Endothelial cell of umbilical vein (primary cell): ENCODE results near the gene KIAA0825.

Source experiments
- EZH2 ChIP-seq: IDR thresholded peaks from 2 replicates; pipeline ENCODE4 v1.6.1; 2012; ENCODE audit warnings: borderline replicate concordance, low read depth, mild to moderate bottlenecking, moderate library complexity, low read length, inconsistent platforms; ENCODE audit not compliant: severe bottlenecking
- FOS ChIP-seq: IDR thresholded peaks from 2 replicates; pipeline ENCODE4 v1.6.1; 2011; ENCODE audit warnings: mild to moderate bottlenecking, low read length, moderate library complexity, borderline replicate concordance; ENCODE audit not compliant: insufficient read depth
- GATA2 ChIP-seq: IDR thresholded peaks from 2 replicates; pipeline ENCODE4 v1.7.0; 2011; ENCODE audit warnings: low read depth, mild to moderate bottlenecking, moderate library complexity, mixed read lengths, low read length; ENCODE audit not compliant: insufficient read length, insufficient read depth
- JUN ChIP-seq: IDR thresholded peaks from 2 replicates; pipeline ENCODE4 v1.6.1; 2011; ENCODE audit warnings: borderline replicate concordance, low read depth; ENCODE audit not compliant: insufficient read length, insufficient read depth
- MYC ChIP-seq: IDR thresholded peaks from one replicate; pipeline ENCODE4 v1.6.1; 2011; ENCODE audit warnings: mild to moderate bottlenecking, low read depth, low read length
- POLR2A ChIP-seq: IDR thresholded peaks from 2 replicates; pipeline ENCODE4 v1.6.1; 2012; ENCODE audit warnings: low read depth, mild to moderate bottlenecking, control low read depth, low read length
- POLR2AphosphoS5 ChIP-seq: IDR thresholded peaks from 2 replicates; pipeline ENCODE4 v1.6.1; 2012; ENCODE audit warnings: low read depth, mild to moderate bottlenecking, control low read depth, low read length, moderate library complexity; ENCODE audit not compliant: insufficient read depth
- TF ChIP-seq, protein P1 (sequence below), 2 donors: IDR thresholded peaks; 1 replicate in 1 of 2; 2 replicates in 1 of 2; pipeline ENCODE4 v1.5.1; 2011; ENCODE audit warnings: low read length in 2 of 2, mild to moderate bottlenecking in 2 of 2, moderate library complexity in 2 of 2, control low read depth in 1 of 2, inconsistent platforms in 1 of 2, low read depth in 1 of 2; ENCODE audit not compliant: insufficient read depth in 1 of 2; ENCODE audit errors: extremely low read depth in 1 of 2
- TF ChIP-seq, protein P2 (sequence below): IDR thresholded peaks from 2 replicates; pipeline ENCODE4 v1.6.1; 2011; ENCODE audit not compliant: insufficient read depth, insufficient read length

DNA sequence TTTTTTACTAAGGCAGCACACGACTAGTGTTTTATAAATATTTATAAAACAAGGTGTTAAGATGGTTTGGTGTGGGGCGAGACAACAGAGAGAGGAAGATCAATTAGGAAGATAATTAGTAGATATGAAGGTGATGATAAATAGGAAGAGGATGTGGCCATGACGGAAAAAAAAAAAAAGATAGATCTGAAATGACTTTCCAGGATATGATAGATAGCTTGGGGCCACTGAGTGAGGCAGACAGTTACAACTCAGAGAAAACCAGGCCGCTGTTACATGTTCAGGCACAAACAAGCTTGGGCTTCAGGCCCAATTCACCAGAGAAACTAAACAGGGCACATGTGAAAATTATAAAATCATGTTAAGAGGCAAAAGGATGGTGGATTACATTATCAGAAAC lies 43.2 kb downstream of the KIAA0825 start:
- TF ChIP-seq, protein P1, sequence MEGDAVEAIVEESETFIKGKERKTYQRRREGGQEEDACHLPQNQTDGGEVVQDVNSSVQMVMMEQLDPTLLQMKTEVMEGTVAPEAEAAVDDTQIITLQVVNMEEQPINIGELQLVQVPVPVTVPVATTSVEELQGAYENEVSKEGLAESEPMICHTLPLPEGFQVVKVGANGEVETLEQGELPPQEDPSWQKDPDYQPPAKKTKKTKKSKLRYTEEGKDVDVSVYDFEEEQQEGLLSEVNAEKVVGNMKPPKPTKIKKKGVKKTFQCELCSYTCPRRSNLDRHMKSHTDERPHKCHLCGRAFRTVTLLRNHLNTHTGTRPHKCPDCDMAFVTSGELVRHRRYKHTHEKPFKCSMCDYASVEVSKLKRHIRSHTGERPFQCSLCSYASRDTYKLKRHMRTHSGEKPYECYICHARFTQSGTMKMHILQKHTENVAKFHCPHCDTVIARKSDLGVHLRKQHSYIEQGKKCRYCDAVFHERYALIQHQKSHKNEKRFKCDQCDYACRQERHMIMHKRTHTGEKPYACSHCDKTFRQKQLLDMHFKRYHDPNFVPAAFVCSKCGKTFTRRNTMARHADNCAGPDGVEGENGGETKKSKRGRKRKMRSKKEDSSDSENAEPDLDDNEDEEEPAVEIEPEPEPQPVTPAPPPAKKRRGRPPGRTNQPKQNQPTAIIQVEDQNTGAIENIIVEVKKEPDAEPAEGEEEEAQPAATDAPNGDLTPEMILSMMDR (IDR thresholded peaks at IDR 0.05; ENCODE audit: extremely low read depth in 1 of 2, insufficient read depth in 1 of 2, low read depth in 1 of 2, low read length in 2 of 2), result no peak
- no peak for TF ChIP-seq POLR2A
- TF ChIP-seq EZH2, result no peak
- TF ChIP-seq FOS, result no peak
- TF ChIP-seq JUN, result no peak
- no peak for TF ChIP-seq POLR2AphosphoS5
- TF ChIP-seq, protein P2, sequence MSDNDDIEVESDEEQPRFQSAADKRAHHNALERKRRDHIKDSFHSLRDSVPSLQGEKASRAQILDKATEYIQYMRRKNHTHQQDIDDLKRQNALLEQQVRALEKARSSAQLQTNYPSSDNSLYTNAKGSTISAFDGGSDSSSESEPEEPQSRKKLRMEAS, result no peak
- no peak for TF ChIP-seq MYC
- TF ChIP-seq GATA2, result no peak
